Activated CD4-positive, alpha-beta memory T cell treated with anti-CD3 and anti-CD28 coated beads for 36 hours (primary cell): ENCODE measurements around the gene CDC23. TPM values are rescaled to one million over a fixed set of nuclear protein-coding genes. Genes with fewer than 3 reads are reported as not detected.
A peak's percentile ranks its signal among the peaks of the same experiment; 100 is the strongest.

Experiments used
- CTCF ChIA-PET: fragments of 350-600 bp; sonication (Branson Sonifier 250); formaldehyde crosslinking; loops from one replicate; lab custom pipeline; 2021; ENCODE audit warnings: antibody characterized with exemption, inconsistent platforms; lab: Charles Lee
- POLR2A ChIA-PET: fragments of 350-600 bp; sonication (Branson Sonifier 250); formaldehyde crosslinking; loops from one replicate; lab custom pipeline; 2021; ENCODE audit warnings: antibody characterized with exemption; lab: Charles Lee
- DNase-seq: peaks from one replicate; pipeline ENCODE4 v3.0.0-alpha.2; 2020
- H3K27ac Mint-ChIP-seq: one replicate; pipeline ENCODE4 v1.8.0; 2021; ENCODE audit warnings: mixed read lengths
- H3K27me3 Mint-ChIP-seq: one replicate; pipeline ENCODE4 v1.8.0; 2021; ENCODE audit warnings: mixed read lengths
- H3K36me3 Mint-ChIP-seq: one replicate; pipeline ENCODE4 v1.8.0; 2021; ENCODE audit warnings: mixed read lengths
- H3K4me1 Mint-ChIP-seq: one replicate; pipeline ENCODE4 v1.8.0; 2021; ENCODE audit warnings: low read depth, mixed read lengths
- H3K4me3 Mint-ChIP-seq: one replicate; pipeline ENCODE4 v1.8.0; 2021; ENCODE audit warnings: mild to moderate bottlenecking, mixed read lengths
- H3K9me3 Mint-ChIP-seq: one replicate; pipeline ENCODE4 v1.8.0; 2021; ENCODE audit warnings: mixed read lengths
- intact Hi-C: fragments of 100-400 bp; cut with micrococcal nuclease; formaldehyde crosslinking; loops from one replicate; pipeline ENCODE4 v1.15.1; 2023
- total RNA-seq, 2 experiments: library from RNA; stranded (reverse); gene quantifications; one replicate each; pipeline ENCODE4 v1.2.3, GENCODE V29; 2021

Gene CDC23
- total RNA-seq, 2 experiments from 2014 or later, result 32.4 to 33.4 TPM

GRCh38 chr5:138238034-138238433 is 24.9 kb upstream of the CDC23 start:
- H3K4me3 Mint-ChIP-seq, result no peak overlapping the region
- H3K27me3 Mint-ChIP-seq, result peaks cover 34% of the 10 kb centered on the region
- CTCF ChIA-PET, result no interaction called here
- H3K9me3 Mint-ChIP-seq, result no peaks in the 10 kb centered on the region
- DNase-seq, result no peak
- no peak overlapping the region for H3K27ac Mint-ChIP-seq
- POLR2A ChIA-PET, result no interaction called here
- peaks cover 12% of the 10 kb centered on the region for H3K4me1 Mint-ChIP-seq
- no peaks in the 10 kb centered on the region for H3K36me3 Mint-ChIP-seq
- intact Hi-C loops, result no loop called here

GRCh38 chr5:138234651-138235050 is 21.5 kb upstream of the CDC23 start:
- POLR2A ChIA-PET, result no interaction called here
- intact Hi-C loops, result no loop called here
- no peak for DNase-seq
- H3K27ac Mint-ChIP-seq, result no peak overlapping the region
- H3K4me3 Mint-ChIP-seq, result no peak overlapping the region
- H3K9me3 Mint-ChIP-seq, result no peaks in the 10 kb centered on the region
- no peaks in the 10 kb centered on the region for H3K4me1 Mint-ChIP-seq
- CTCF ChIA-PET, result interaction anchor here (0.7 kb wide), 1 partner anchor 12 kb away, joined by 3 read pairs; no protein-coding TSS in a partner anchor
- H3K27me3 Mint-ChIP-seq, result peaks cover 14% of the 10 kb centered on the region
- H3K36me3 Mint-ChIP-seq, result no peaks in the 10 kb centered on the region

DNA sequence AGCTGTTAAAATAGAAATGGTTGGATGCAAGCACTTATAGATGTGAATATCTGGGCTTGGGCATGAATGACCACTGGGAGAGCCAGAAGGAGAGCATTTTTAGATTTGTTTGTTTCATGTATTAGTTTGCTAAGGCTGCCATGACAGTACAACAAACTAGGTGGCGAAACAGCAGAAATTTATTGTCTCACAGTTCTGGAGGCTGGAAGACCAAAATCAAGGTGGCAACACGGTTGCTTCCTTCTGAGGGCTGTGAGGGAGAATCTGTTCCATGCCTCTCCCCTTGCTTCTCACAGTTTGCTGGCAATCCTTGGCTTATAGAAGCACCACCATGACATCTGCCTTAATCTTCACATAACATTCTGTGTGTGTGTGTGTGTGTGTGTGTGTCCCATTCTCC is 20.2 kb upstream of the CDC23 start:
- H3K27me3 Mint-ChIP-seq, result peaks cover 4% of the 10 kb centered on the region
- no peak for DNase-seq
- H3K4me3 Mint-ChIP-seq, result no peak overlapping the region
- no peaks in the 10 kb centered on the region for H3K4me1 Mint-ChIP-seq
- no peaks in the 10 kb centered on the region for H3K36me3 Mint-ChIP-seq
- POLR2A ChIA-PET, result no interaction called here
- H3K9me3 Mint-ChIP-seq, result no peaks in the 10 kb centered on the region
- intact Hi-C loops, result no loop called here
- no peak overlapping the region for H3K27ac Mint-ChIP-seq
- CTCF ChIA-PET, result no interaction called here

DNA sequence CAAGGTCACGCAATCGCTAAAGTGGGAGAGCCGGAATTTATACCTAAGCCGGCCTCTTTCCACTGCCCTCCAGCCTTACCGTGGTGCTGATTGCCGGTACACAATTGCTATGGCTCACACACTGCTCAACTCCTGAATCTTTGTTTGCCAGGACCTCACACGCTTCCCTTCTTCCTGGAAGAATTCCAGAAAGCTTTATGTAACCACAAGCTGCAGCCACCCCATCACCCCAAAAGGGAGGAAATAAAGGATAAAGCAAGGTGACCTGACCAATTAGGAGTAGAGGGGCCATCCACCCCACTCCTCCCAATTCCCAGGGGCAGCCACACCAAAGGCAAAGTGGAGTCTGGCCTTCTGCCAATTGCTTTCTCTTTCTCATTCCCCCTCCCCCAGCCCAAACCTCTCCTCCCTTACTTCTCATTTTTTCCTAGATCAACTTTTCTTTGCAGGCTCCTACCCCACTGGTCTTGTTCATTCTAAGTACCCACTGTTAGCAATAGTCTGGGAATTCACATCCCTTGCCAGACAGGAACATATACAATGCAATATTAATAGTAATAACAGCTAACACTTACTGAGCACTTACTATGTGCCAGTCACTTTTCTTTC is 18.0 kb upstream of the CDC23 start:
- Mint-ChIP-seq H3K4me3 (no peak overlapping the region), H3K27me3 (peaks cover 5% of the 10 kb centered on the region), H3K36me3 (peaks cover under 1% of the 10 kb centered on the region), H3K9me3 (peaks cover 1% of the 10 kb centered on the region), H3K4me1 (no peaks in the 10 kb centered on the region), H3K27ac (no peak overlapping the region)
- ChIA-PET CTCF (interaction anchor here (1.6 kb wide), 1 partner anchor 121 kb away, joined by 7 read pairs; no protein-coding TSS in a partner anchor), POLR2A (no interaction called here)
- intact Hi-C loops, result no loop called here
- no peak for DNase-seq

GRCh38 chr5:138230261-138230660 is 17.1 kb upstream of the CDC23 start:
- H3K27me3 Mint-ChIP-seq, result peaks cover 6% of the 10 kb centered on the region
- DNase-seq, result no peak
- no peak overlapping the region for H3K27ac Mint-ChIP-seq
- H3K4me1 Mint-ChIP-seq, result no peaks in the 10 kb centered on the region
- H3K36me3 Mint-ChIP-seq, result peaks cover 2% of the 10 kb centered on the region
- peaks cover 6% of the 10 kb centered on the region for H3K9me3 Mint-ChIP-seq
- intact Hi-C loops, result no loop called here
- H3K4me3 Mint-ChIP-seq, result no peak overlapping the region
- ChIA-PET POLR2A (interaction anchor here (0.5 kb wide), 1 partner anchor 363 kb away, joined by 3 read pairs; no protein-coding TSS in a partner anchor), CTCF (interaction anchor here (0.6 kb wide), 1 partner anchor 122 kb away, joined by 3 read pairs; no protein-coding TSS in a partner anchor)

DNA sequence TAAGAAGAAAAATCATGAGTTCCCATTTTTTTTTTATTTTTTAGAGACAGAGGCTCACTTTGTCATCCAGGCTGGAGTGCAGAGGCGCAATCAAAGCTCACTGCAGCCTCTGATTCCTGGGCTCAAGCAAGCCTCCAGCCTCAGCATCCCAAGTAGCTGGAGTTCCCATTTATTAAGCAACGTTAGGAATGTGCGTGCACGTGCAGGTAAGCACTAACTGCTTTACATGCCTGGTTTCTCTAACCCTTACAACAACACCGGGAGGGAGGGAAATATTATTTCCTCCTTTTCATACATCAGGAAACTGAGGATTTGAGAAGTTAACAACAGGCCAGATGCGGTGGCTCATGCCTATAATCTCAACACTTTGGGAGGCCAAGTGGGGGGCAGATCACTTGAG is 16.3 kb upstream of the CDC23 start:
- Mint-ChIP-seq H3K4me3 (no peak overlapping the region), H3K27ac (no peak overlapping the region), H3K27me3 (peaks cover 4% of the 10 kb centered on the region), H3K4me1 (no peaks in the 10 kb centered on the region), H3K36me3 (peaks cover 2% of the 10 kb centered on the region), H3K9me3 (peaks cover 6% of the 10 kb centered on the region)
- POLR2A ChIA-PET, result no interaction called here
- no peak for DNase-seq
- intact Hi-C loops, result no loop called here
- CTCF ChIA-PET, result no interaction called here

DNA sequence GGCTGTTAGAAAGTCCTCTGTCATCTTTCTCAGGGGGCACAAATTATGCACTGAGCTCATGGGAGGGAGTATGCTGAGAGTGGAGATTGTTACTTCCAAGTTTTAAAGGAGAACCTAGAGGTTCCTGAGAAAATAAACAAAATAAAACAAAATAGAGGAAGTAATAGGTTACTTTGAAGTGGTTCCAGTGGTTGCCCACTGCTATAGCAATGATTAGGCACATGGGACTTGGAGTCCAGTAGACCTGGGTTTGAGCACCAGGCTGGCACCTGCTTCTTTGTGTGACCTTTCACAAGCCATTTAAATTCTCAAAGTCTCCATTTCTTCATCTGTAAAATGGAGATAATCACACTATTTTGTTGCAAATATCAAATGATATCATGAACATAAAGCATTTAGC is 13.8 kb upstream of the CDC23 start:
- intact Hi-C loops, result no loop called here
- H3K9me3 Mint-ChIP-seq, result peaks cover 6% of the 10 kb centered on the region
- peaks cover 9% of the 10 kb centered on the region for H3K27me3 Mint-ChIP-seq
- H3K36me3 Mint-ChIP-seq, result peaks cover 2% of the 10 kb centered on the region
- peaks cover 4% of the 10 kb centered on the region for H3K4me1 Mint-ChIP-seq
- no peak for DNase-seq
- no peak overlapping the region for H3K4me3 Mint-ChIP-seq
- POLR2A ChIA-PET, result no interaction called here
- CTCF ChIA-PET, result no interaction called here
- no peak overlapping the region for H3K27ac Mint-ChIP-seq

DNA sequence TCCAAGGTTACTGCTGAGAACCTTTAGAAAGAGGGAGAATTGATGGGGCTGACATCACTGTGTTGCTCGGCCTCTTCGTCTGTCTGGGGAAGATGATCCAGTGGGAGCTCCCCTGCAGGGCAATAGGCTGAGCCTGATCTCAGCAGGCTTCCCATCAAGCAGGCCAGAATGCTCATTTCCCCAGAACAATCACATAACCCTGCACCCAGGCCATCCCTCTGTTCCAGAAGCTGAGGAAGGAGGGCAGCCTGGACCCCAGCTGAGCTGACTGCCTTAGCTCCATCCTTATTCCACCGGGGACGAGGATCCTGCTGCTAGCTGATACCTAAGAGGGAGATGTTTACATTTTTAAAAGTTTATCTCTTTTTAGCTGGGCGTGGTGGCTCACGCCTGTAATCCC is 11.6 kb upstream of the CDC23 start:
- peaks cover 4% of the 10 kb centered on the region for H3K4me1 Mint-ChIP-seq
- intact Hi-C loops, result no loop called here
- ChIA-PET CTCF (interaction anchor here (0.7 to 2.7 kb wide), 4 partner anchors 17 to 189 kb away, joined by 3 to 10 read pairs (median 3); partner anchors contain the start of gene KDM3B), POLR2A (no interaction called here)
- H3K36me3 Mint-ChIP-seq, result peaks cover 2% of the 10 kb centered on the region
- H3K27ac Mint-ChIP-seq, result no peak overlapping the region
- DNase-seq, result no peak
- H3K4me3 Mint-ChIP-seq, result no peak overlapping the region
- peaks cover 6% of the 10 kb centered on the region for H3K9me3 Mint-ChIP-seq
- peaks cover 7% of the 10 kb centered on the region for H3K27me3 Mint-ChIP-seq

DNA sequence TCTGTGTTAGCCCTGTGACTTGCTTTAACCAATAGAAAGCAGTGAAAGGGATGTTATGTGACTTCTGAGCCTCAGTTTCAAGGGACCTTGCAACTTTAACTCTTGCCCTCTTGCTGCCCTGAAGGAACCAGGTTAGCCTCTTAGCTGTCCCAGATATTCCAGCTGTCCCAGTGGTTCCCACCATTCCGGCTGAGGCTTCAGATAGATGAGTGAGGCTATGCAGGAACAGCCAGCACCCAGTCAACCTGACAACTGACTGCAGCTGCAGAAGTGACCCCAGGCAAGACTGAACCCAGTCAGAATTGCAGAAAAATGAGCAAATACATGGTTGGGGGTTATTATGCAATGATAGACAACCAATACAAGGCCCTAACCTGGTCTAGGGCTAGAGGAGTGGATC is 10.4 kb upstream of the CDC23 start:
- Mint-ChIP-seq H3K4me3 (no peak overlapping the region), H3K9me3 (peaks cover 6% of the 10 kb centered on the region), H3K4me1 (peaks cover 4% of the 10 kb centered on the region), H3K27ac (no peak overlapping the region), H3K36me3 (peaks cover 2% of the 10 kb centered on the region), H3K27me3 (peaks cover 8% of the 10 kb centered on the region)
- ChIA-PET CTCF (interaction anchor here (0.7 to 2.7 kb wide), 10 partner anchors 20 to 188 kb away, joined by 3 to 10 read pairs (median 4); partner anchors contain the start of gene KDM3B), POLR2A (interaction anchor here (0.6 kb wide), 1 partner anchor 1125 kb away, joined by 5 read pairs; no protein-coding TSS in a partner anchor)
- intact Hi-C loops, result loop anchor here (2.0 kb wide), 1 partner anchor 51 kb away; the partner anchor contains the start of gene GFRA3
- DNase-seq, result no peak

DNA sequence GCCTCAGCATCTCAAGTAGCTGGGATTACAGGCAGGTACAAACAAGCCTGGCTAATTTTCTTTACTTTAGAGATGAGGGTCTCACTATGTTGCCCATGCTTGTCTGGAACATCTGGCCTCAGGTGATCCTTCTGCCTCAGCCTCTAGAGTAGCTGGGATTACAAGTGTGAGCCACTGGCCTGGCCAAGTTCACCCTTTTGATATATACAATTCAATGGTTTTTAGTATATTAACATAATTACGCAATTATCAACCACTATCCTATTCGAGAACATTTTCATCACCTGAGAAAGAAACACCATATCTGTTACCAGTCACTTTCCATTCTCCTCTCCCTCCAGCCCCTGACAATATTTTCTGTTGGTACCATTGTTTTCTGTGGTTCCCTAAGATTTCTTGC is 3.7 kb upstream of the CDC23 start:
- H3K27ac Mint-ChIP-seq, result no peak overlapping the region
- intact Hi-C loops, result loop anchor here (10.0 kb wide), 1 partner anchor 218 kb away; the partner anchor contains the start of gene REEP2
- H3K27me3 Mint-ChIP-seq, result peaks cover 1% of the 10 kb centered on the region
- DNase-seq, result no peak
- no peaks in the 10 kb centered on the region for H3K9me3 Mint-ChIP-seq
- ChIA-PET POLR2A (no interaction called here), CTCF (interaction anchor here (1.3 kb wide), 1 partner anchor 136 kb away, joined by 9 read pairs; the partner anchor contains the start of gene KDM3B)
- peaks cover 7% of the 10 kb centered on the region for H3K36me3 Mint-ChIP-seq
- peaks cover 12% of the 10 kb centered on the region for H3K4me1 Mint-ChIP-seq
- H3K4me3 Mint-ChIP-seq, result no peak overlapping the region

DNA sequence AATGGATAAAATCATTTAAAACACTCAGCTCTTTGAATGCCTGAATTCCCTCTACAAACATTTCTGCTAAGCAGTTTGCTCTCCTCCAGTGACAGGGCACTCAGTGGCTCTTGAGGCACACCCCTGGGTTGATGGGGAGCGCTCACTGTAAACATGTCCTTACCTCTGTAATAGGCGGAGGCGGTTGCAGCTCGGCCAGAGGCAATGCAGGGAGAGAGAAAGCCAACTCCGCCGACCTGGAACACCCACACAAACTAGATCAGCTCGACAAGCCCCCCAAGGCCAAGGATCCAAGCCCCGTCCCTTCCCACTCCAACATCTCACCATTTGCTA is 329 bp downstream of the CDC23 start:
- H3K27ac Mint-ChIP-seq, result peak overlapping the region; percentile 89
- no peaks in the 10 kb centered on the region for H3K9me3 Mint-ChIP-seq
- ChIA-PET CTCF (interaction anchor here (0.7 to 2.8 kb wide), 5 partner anchors 9 to 141 kb away, joined by 3 to 13 read pairs (median 4); partner anchors contain the start of gene KDM3B), POLR2A (interaction anchor here (0.7 to 1.7 kb wide), 8 partner anchors 34 to 458 kb away, joined by 3 to 6 read pairs (median 4); partner anchors contain the start of genes BRD8, CDC25C, EGR1 and ETF1)
- no peaks in the 10 kb centered on the region for H3K27me3 Mint-ChIP-seq
- H3K4me3 Mint-ChIP-seq, result peak overlapping the region; percentile 100
- intact Hi-C loops, result loop anchor here (1.0 to 10.0 kb wide), 5 partner anchors 34 to 331 kb away; partner anchors contain the start of genes BRD8, CDC25C, ETF1 and KDM3B
- H3K36me3 Mint-ChIP-seq, result peaks cover 15% of the 10 kb centered on the region
- DNase-seq, result no peak
- H3K4me1 Mint-ChIP-seq, result peaks cover 23% of the 10 kb centered on the region

- H3K4me3 Mint-ChIP-seq, result peak overlapping the region; percentile 21
Observed at GRCh38 chr5:138210985-138211384, 2.1 kb downstream of the CDC23 start.

More at GRCh38 chr5:138210985-138211384, 2.1 kb downstream of the CDC23 start:
- Mint-ChIP-seq H3K9me3 (no peaks in the 10 kb centered on the region), H3K36me3 (peaks cover 15% of the 10 kb centered on the region), H3K27ac (no peak overlapping the region), H3K27me3 (no peaks in the 10 kb centered on the region), H3K4me1 (peaks cover 23% of the 10 kb centered on the region)
- DNase-seq, result no peak
- intact Hi-C loops, result loop anchor here (10.0 kb wide), 1 partner anchor 224 kb away; the partner anchor contains the start of gene REEP2
- CTCF ChIA-PET, result interaction anchor here (0.7 to 0.9 kb wide), 3 partner anchors 144 to 313 kb away, joined by 3 to 4 read pairs (median 4); no protein-coding TSS in a partner anchor
- POLR2A ChIA-PET, result interaction anchor here (1.0 kb wide), 1 partner anchor 121 kb away, joined by 3 read pairs; the partner anchor contains the start of gene CDC25C
